AG09309 (cell line): ENCODE results near the gene RFX8.

Experiments
- DNase-seq: peaks from one replicate; pipeline ENCODE4 v3.0.0-alpha.2; 2010; ENCODE audit warnings: low read depth
- H3K4me3 ChIP-seq: 2 replicates; pipeline ENCODE4 v1.5.1; 2011; ENCODE audit warnings: mild to moderate bottlenecking, low read depth, low read length, moderate library complexity; ENCODE audit not compliant: control insufficient read depth
- TF ChIP-seq, protein P1 (sequence below): IDR thresholded peaks from 2 replicates; pipeline ENCODE4 v1.5.1; 2011; ENCODE audit warnings: mild to moderate bottlenecking, low read depth, low read length, inconsistent platforms; ENCODE audit not compliant: insufficient read depth, control insufficient read depth; ENCODE audit errors: missing control alignments

RFX8 gene

DNA sequence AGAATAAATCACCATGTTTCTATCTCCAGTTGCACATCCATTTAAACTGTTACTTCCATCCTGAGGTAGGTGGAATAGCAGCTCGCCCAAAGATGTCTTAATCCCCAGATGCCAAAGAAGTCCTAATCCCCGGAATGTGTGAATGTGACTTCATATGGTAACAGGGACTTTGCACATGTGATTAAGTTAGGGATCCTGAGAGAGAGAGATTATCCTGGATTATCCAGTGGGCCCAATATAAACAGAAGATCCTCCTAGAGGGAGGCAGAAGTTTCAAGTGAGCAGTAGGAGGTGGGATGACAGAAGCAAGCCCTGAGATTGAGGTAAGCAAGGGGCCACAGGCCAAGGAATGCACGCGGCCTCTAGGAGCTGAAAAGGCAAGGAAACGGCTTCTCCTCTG lies 107.4 kb downstream of the RFX8 start:
- TF ChIP-seq, protein P1, sequence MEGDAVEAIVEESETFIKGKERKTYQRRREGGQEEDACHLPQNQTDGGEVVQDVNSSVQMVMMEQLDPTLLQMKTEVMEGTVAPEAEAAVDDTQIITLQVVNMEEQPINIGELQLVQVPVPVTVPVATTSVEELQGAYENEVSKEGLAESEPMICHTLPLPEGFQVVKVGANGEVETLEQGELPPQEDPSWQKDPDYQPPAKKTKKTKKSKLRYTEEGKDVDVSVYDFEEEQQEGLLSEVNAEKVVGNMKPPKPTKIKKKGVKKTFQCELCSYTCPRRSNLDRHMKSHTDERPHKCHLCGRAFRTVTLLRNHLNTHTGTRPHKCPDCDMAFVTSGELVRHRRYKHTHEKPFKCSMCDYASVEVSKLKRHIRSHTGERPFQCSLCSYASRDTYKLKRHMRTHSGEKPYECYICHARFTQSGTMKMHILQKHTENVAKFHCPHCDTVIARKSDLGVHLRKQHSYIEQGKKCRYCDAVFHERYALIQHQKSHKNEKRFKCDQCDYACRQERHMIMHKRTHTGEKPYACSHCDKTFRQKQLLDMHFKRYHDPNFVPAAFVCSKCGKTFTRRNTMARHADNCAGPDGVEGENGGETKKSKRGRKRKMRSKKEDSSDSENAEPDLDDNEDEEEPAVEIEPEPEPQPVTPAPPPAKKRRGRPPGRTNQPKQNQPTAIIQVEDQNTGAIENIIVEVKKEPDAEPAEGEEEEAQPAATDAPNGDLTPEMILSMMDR: no peak
- no peak overlapping the region for H3K4me3 ChIP-seq
- no peak for DNase-seq

DNA sequence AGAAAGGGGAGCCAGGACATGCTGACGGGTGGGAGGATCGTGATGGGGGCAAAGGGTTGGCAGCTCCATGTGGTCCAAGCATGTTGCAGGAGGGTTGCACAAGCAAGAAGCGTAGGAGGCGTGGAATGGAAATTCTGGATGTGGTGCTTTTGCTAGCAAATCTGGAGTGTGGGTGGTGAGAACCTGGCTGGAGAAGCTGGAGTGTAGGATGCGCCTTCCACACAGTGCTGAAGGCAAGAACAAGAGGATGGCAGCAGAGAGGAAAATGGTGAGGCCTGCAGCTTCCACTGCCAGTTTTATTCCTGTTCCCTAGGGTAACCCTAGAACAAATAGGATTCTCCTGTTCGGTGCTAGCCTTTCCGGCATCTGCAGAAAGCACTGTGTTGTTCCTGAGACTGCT lies 110.0 kb downstream of the RFX8 start:
- H3K4me3 ChIP-seq: no peak overlapping the region
- TF ChIP-seq, protein P1: no peak
- no peak for DNase-seq

DNA sequence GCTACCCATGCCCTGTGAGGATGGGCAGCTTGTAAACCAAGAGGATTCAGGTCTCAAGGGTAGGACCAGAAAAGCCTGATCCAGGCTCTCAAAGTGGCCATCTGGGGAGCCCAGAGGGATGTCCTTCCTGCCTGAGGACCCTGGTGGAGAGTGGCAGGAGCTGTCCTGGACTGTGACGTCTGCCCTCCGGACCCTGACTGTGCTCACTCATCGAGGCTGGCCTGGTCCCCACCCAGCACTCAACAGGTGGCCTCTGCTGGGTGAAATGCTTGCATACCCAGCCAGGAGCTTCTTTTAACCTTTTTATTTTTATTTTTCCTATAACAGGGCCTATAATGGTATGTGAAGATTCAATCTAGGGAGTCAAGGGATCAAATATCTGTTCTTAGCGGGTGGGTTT lies 112.1 kb downstream of the RFX8 start:
- DNase-seq: no peak
- TF ChIP-seq, protein P1: no peak
- H3K4me3 ChIP-seq: no peak overlapping the region

DNA sequence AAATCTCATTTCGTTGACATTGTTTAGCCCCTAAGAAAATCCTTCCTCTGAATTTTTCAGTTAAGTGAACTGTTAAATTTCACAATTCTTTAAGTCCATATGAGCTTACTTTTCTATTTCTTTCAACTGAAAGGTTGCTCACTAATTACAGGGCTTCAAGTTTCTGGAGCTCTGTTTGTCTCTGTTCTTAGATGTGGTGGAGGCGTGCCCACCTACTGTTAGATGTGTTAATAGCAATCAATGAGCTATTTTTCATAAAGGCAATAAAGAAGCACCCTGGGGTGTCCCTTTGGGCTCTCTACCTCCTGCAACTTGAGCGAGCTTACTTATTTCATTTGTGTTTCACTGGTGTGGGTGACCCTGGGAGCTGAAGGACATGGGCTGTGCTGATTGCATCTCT lies 112.6 kb downstream of the RFX8 start:
- no peak for DNase-seq
- no peak overlapping the region for H3K4me3 ChIP-seq
- TF ChIP-seq, protein P1: no peak

DNA sequence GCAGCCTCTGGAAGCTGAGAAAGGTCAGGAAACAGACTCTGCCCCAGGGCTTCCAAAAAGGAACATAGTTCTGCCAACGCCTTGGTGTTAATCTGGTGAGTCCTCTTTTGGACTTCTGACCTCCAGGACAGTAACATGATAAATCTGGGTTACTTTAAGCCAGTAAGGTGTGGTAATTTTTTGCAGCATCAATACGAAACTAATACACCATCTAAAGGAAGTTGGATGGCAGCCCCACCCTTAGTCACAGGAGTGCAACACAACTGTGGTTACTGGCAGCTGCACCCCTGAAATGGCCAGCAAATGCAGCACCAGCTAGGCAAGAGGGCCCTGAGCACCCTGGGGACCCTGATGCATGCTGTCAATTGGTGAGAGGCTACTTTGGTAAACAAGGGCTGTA lies 113.4 kb downstream of the RFX8 start:
- no peak overlapping the region for H3K4me3 ChIP-seq
- TF ChIP-seq, protein P1: no peak
- DNase-seq: no peak

DNA sequence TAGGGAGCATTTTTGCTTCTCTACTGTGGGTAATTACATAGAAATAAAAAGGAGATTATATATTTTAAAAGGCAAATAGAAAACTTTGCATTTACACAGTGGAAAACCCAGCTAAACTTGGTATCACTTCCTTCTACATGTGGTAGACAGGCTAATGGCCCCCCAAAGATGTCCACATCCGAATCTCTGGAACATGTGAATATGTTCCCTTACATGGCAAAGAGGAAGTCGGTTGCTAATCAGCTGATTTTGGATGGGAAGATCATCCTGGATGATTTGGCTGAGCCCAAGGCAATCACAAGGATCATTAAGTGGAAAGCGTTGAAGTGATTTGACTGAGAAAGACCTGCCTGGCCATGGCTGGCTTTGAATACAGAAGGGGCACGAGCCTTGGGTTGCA lies 113.8 kb downstream of the RFX8 start:
- DNase-seq: no peak
- TF ChIP-seq, protein P1: no peak
- no peak overlapping the region for H3K4me3 ChIP-seq

DNA sequence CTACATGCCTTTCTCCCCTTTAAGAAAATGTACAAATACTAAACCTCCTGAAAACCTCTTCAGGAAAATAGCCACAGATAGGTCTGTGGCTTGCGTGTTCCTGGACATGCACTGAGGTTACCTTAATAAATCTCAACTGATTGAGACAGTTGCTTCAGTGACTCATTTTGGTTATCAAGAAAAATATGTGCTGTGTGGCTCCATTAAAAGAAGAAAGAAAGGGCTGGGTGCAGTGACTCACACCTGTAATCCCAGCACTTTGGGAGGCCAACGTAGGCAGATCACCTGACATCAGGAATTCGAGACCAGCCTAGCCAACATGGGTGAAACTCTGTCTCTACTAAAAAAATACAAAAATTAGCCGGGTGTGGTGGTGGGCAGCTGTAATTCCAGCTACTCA lies 114.7 kb downstream of the RFX8 start:
- no peak overlapping the region for H3K4me3 ChIP-seq
- TF ChIP-seq, protein P1: no peak
- DNase-seq: no peak
